ENCODE data around the gene CPSF2. TPM values are rescaled to one million over a fixed set of nuclear protein-coding genes. Genes with fewer than 3 reads are reported as not detected.

Gene CPSF2
- total RNA-seq, 1 donor from 2014 or later, result 116 TPM

DNA sequence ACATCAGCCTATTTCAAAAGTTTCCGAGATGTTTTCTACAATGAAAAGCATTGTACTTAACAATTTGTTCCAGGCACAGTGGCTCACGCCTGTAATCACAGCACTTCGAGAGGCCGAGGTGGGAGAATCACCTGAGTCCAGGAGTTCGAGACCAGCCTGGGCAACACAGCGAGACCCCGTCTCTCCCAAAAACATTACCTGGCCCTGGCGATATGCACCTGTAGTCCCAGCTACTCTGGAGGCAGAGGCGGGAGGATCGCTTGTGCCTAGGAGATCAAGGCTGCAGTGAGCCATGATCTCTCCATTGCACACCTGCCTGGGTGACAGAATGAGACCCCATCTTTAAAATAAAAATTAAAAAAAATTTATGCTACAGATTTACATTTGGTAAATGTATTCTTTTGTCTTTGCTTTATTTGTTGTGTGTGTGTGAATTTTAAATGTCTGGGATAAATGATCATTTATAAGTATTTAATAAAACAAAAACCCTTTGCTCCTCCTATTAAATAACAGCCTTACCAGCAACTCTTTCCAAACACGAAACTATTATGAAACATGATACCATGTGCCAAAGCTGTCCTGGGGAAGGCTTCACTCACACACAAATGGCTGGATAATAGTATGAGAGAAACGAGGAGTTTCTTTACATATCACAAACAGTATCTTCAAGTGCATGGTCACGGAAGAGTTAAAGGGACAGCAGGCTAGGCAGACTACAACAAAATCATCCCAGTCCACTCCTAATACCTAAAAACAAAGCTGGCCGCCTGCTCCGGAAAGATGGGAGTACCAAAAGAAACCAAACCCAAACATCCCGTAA lies 16.5 kb upstream of the CPSF2 start:
- Histone ChIP-seq H3K27me3 (no peaks in the 10 kb centered on the region), H3K27ac (no peak overlapping the region), H4K20me1 (ENCODE audit: low read depth) (peaks cover 51% of the 10 kb centered on the region), H3F3A (ENCODE audit: low read depth) (peaks cover 20% of the 10 kb centered on the region), H3K9me3 (ENCODE audit: low read depth) (no peaks in the 10 kb centered on the region), H3K4me3 (peak overlapping the region; percentile 93), H2AFZ (replicated peaks) (no peak overlapping the region), H3K4me2 (peak overlapping the region; percentile 81), H3K36me3 (no peaks in the 10 kb centered on the region), H3K4me1 (peaks cover 14% of the 10 kb centered on the region), H3K9ac (peak overlapping the region; percentile 82), H3K79me2 (ENCODE audit: low read depth) (peaks cover 61% of the 10 kb centered on the region)
- Mint-ChIP-seq H3K36me3 (no peaks in the 10 kb centered on the region), H3K4me1 (peaks cover 17% of the 10 kb centered on the region), H3K9me3 (no peaks in the 10 kb centered on the region), H3K27ac (peak overlapping the region; percentile 72), H3K4me3 (peak overlapping the region; percentile 97), H3K27me3 (ENCODE audit: insufficient read depth, low read depth) (peaks cover 2% of the 10 kb centered on the region)
- no peak for TF ChIP-seq EZH2 (IDR thresholded peaks at IDR 0.05)
- TF ChIP-seq CTCF (IDR thresholded peaks at IDR 0.05), result no peak
- no peak for TF ChIP-seq EZH2phosphoT487 (IDR thresholded peaks at IDR 0.05)
- no peak for DNase-seq (ENCODE audit: low spot score)

DNA sequence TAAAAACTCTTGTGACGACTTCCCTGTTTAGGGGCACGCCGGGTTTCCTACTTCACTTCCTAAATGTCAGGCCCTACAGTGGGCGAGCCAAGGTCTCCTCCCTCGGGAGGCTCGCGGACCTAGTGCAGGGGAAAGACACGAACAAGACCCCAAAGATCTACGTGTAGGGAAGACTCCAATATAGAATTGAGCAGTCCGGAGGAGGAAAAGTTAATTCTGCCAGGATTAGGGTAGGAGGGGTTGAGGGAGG lies 16.0 kb upstream of the CPSF2 start:
- no peaks in the 10 kb centered on the region for H3K27me3 ChIP-seq
- peak overlapping the region; percentile 92 for H2AFZ ChIP-seq (replicated peaks)
- H3K36me3 ChIP-seq, result no peaks in the 10 kb centered on the region
- peaks cover 2% of the 10 kb centered on the region for H3K27me3 Mint-ChIP-seq (ENCODE audit: insufficient read depth, low read depth)
- peaks cover 46% of the 10 kb centered on the region for H4K20me1 ChIP-seq (ENCODE audit: low read depth)
- H3K4me1 ChIP-seq, result peaks cover 14% of the 10 kb centered on the region
- peaks cover 21% of the 10 kb centered on the region for H3F3A ChIP-seq (ENCODE audit: low read depth)
- peak overlapping the region; percentile 72 for H3K27ac Mint-ChIP-seq
- no peaks in the 10 kb centered on the region for H3K36me3 Mint-ChIP-seq
- H3K4me3 ChIP-seq, result peak overlapping the region; percentile 93
- H3K4me1 Mint-ChIP-seq, result peaks cover 17% of the 10 kb centered on the region
- TF ChIP-seq EZH2phosphoT487 (IDR thresholded peaks at IDR 0.05), result no peak
- peaks cover 55% of the 10 kb centered on the region for H3K79me2 ChIP-seq (ENCODE audit: low read depth)
- peak overlapping the region; percentile 97 for H3K4me3 Mint-ChIP-seq
- H3K9me3 Mint-ChIP-seq, result no peaks in the 10 kb centered on the region
- no peaks in the 10 kb centered on the region for H3K9me3 ChIP-seq (ENCODE audit: low read depth)
- peak overlapping the region; percentile 82 for H3K9ac ChIP-seq
- H3K4me2 ChIP-seq, result peak overlapping the region; percentile 81
- DNase-seq (ENCODE audit: low spot score), result no peak
- no peak overlapping the region for H3K27ac ChIP-seq

DNA sequence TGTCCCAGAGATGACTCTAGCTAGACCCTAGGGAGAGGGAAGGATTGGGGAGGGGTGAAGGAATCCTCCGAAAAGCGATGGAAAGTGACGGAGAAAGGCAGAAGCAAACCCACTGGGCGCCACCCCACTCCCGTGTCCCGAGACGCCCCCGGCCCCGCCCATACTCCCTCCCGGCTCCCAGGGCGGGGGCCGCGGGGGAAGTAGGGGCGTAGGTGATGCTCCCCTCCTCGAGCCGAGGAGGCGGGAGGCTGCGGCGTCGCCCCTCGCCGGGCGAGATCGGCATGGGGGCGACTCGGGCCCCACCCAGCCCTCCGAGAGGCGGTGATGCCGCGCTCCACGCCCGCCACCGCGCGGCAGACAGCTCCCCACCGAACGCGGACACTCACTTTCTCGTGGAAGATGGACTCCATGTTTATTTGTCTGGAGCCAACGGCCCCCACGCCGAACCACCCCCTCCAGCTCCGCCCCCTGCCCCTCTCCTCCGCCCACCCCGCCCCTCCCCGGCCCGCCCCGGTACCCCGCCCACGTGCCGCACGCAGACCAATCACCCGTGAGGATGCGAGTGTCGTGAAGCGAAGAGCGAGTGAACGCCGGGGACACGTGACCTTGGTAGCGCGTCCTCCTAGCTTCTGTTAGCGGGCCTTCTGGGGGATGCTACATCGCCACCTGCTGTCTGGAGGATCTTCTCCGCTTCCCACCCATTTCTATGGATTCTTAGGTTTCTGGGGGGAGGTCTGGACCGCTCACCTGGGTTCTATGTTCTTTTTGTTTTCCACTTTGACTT lies 15.4 kb upstream of the CPSF2 start, which contains the start of gene ATXN3:
ATXN3 (minus strand) TSS at position 440 of the 784 bp plus-strand sequence; CDS start at position 410, 30 bp downstream.
- Histone ChIP-seq H3F3A (ENCODE audit: low read depth) (peaks cover 21% of the 10 kb centered on the region), H3K9ac (peak within 1 kb of the TSS; percentile 82), H3K36me3 (no peaks in the 10 kb centered on the region), H3K4me1 (peaks cover 14% of the 10 kb centered on the region), H3K79me2 (ENCODE audit: low read depth) (peaks cover 50% of the 10 kb centered on the region), H3K27me3 (no peaks in the 10 kb centered on the region), H3K27ac (no peak within 1 kb of the TSS), H3K4me2 (peak within 1 kb of the TSS; percentile 81), H4K20me1 (ENCODE audit: low read depth) (peaks cover 43% of the 10 kb centered on the region), H3K9me3 (ENCODE audit: low read depth) (no peaks in the 10 kb centered on the region), H3K4me3 (peak within 1 kb of the TSS; percentile 93), H2AFZ (replicated peaks) (peak within 1 kb of the TSS; percentile 92)
- Mint-ChIP-seq H3K4me3 (peak within 1 kb of the TSS; percentile 97), H3K4me1 (peaks cover 17% of the 10 kb centered on the region), H3K27ac (peak within 1 kb of the TSS; percentile 72), H3K27me3 (ENCODE audit: insufficient read depth, low read depth) (peaks cover 2% of the 10 kb centered on the region), H3K36me3 (no peaks in the 10 kb centered on the region), H3K9me3 (no peaks in the 10 kb centered on the region)
- DNase-seq (ENCODE audit: low spot score), result peak; percentile 98
- TF ChIP-seq CTCF (IDR thresholded peaks at IDR 0.05) (peak; percentile 75), EZH2phosphoT487 (IDR thresholded peaks at IDR 0.05) (no peak), EZH2 (IDR thresholded peaks at IDR 0.05) (no peak)
